Prostate gland (tissue), 2 donors: ENCODE data around the gene CSRP1. TPM values are rescaled to one million over a fixed set of nuclear protein-coding genes. Genes with fewer than 3 reads are reported as not detected.

Experiments used
- DNase-seq: peaks from one replicate; pipeline ENCODE4 v3.0.0-alpha.2; 2019; ENCODE audit warnings: low spot score
- H3K27ac ChIP-seq, 2 donors: fragments of 200-600 bp; sonication (generic); 2 replicates each; pipeline ENCODE4 v1.5.1; 2017 to 2019
- H3K27me3 ChIP-seq: fragments of 200-600 bp; sonication (generic); replicated peaks from 2 replicates; pipeline ENCODE4 v1.5.1; 2019; ENCODE audit not compliant: insufficient read depth
- H3K36me3 ChIP-seq, 2 donors: fragments of 200-600 bp; sonication (generic); 1 replicate in 1 of 2; 2 replicates in 1 of 2; pipeline versions ENCODE4 v1.5.1 to v1.8.1; 2017 to 2019
- H3K4me1 ChIP-seq: fragments of 200-600 bp; sonication (generic); replicated peaks from 2 replicates; pipeline ENCODE4 v1.5.1; 2019
- H3K4me3 ChIP-seq, 2 donors: fragments of 200-600 bp; sonication (generic); 2 replicates each; pipeline ENCODE4 v1.5.1; 2017 to 2019
- H3K9me3 ChIP-seq: fragments of 200-600 bp; sonication (generic); 2 replicates; pipeline ENCODE4 v1.5.1; 2017
- POLR2A ChIP-seq: fragments of 450-650 bp; IDR thresholded peaks from one replicate; pipeline ENCODE4 v1.6.1; 2016; ENCODE audit warnings: antibody characterized with exemption, mild to moderate bottlenecking
- POLR2AphosphoS5 ChIP-seq: sonication (generic); formaldehyde crosslinking; IDR thresholded peaks from one replicate; pipeline ENCODE4 v1.6.1; 2017; ENCODE audit warnings: antibody characterized with exemption
- WGBS: methylation state at CpG from one replicate; pipeline ENCODE4 v1.1.5; 2018; 5-methylcytosine and 5-hydroxymethylcytosine counted together
- intact Hi-C: fragments of 100-400 bp; cut with DNase I; formaldehyde crosslinking; loops from one replicate; pipeline ENCODE4 v1.14.2; 2022
- total RNA-seq, 2 donors: library from RNA; depleted of rRNA; stranded (reverse); fragments of >200 nt; gene quantifications; one replicate each; pipeline ENCODE4 v1.1.0, GENCODE V29; 2016
- TF ChIP-seq, protein P1 (sequence below), 4 experiments: fragments of 200-600 bp in 2 of 4; fragments of 450-650 bp in 2 of 4; sonication (generic) in 2 of 4; IDR thresholded peaks; 1 replicate in 3 of 4; 2 replicates in 1 of 4; pipeline ENCODE4 v1.5.1; 2016 to 2019; ENCODE audit warnings: antibody characterized with exemption in 4 of 4, mild to moderate bottlenecking in 2 of 4, moderate library complexity in 2 of 4

Gene CSRP1
- total RNA-seq, 2 donors from 2014 or later, result 1,117 to 1,634 TPM

DNA sequence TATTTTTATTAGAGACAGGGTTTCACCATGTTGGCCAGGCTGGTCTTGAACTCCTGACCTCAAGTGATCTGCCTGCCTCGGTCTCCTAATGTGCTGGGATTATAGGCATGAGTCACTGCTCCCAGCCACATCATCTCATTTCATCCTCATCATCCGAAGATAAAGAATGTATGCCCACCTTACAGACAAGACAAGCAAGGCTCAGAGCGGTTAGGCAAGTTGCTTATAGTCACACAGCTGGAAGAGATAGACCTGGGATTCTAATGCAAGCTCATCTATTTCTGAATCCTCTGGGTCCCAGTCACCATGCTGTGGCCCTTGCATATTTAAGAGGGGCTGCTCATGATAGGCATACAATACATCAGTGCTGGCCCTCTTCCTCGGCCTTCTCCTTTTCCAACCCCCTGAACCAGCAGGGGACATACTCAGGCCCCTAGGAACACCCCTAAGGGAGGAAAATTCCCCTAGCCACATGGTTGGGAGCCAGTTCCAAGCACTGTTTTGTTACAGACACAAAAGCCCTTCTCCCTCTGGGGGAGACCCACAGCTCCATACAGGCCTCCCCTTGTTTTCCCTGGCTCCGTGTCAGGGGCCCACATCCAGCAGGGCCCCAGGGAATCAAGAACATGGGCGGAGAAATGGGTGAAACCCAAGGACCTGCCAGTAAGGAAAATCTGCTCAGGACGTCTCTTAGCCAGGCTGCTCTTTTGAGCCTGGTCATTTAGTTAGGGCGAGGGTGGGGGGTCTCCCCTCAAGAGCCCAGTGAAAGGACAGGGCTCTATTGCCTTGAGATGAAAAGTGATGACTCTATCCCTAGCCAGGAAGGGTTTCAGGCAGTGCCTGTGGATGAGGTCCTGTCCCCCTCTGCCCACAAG, 6.9 kb downstream of the CSRP1 start:
- H3K4me3 ChIP-seq, result no peak overlapping the region

DNA sequence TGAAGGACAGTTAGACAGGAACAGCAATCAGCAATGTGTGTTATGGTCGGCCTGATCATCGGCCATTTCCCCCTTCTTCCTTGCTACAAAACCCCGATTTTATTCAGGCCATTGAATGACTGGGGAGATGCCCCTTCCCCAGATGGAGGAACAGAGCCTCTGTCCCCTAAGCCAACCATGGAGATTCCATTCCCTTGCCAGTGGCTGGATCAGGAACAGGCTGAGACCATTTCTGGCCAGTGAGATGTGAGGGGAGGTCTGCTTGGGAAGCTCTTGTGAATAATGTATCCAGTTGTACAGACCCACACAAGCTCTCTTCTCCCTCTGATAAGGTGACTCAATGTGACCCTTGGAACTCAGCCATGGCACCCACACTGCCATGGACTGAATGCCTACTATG, 7.7 kb downstream of the CSRP1 start:
- WGBS, result 71% methylated on average over 3 of the region's 3 CpGs
- no peak for TF ChIP-seq POLR2A
- TF ChIP-seq, protein P1, sequence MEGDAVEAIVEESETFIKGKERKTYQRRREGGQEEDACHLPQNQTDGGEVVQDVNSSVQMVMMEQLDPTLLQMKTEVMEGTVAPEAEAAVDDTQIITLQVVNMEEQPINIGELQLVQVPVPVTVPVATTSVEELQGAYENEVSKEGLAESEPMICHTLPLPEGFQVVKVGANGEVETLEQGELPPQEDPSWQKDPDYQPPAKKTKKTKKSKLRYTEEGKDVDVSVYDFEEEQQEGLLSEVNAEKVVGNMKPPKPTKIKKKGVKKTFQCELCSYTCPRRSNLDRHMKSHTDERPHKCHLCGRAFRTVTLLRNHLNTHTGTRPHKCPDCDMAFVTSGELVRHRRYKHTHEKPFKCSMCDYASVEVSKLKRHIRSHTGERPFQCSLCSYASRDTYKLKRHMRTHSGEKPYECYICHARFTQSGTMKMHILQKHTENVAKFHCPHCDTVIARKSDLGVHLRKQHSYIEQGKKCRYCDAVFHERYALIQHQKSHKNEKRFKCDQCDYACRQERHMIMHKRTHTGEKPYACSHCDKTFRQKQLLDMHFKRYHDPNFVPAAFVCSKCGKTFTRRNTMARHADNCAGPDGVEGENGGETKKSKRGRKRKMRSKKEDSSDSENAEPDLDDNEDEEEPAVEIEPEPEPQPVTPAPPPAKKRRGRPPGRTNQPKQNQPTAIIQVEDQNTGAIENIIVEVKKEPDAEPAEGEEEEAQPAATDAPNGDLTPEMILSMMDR (IDR thresholded peaks at IDR 0.05), result no peak
- no peak for TF ChIP-seq POLR2AphosphoS5
- H3K4me3 ChIP-seq, result no peak overlapping the region
- no peaks in the 10 kb centered on the region for H3K9me3 ChIP-seq
- peaks cover 0 to 5% of the 10 kb centered on the region in 2 donors for H3K36me3 ChIP-seq
- peak overlapping the region; percentile 91 to 96 for H3K27ac ChIP-seq
- DNase-seq, result no peak
- intact Hi-C loops, result no loop called here
- H3K27me3 ChIP-seq, result no peaks in the 10 kb centered on the region
- H3K4me1 ChIP-seq, result peaks cover 40% of the 10 kb centered on the region

More for the DNA sequence above, 6.9 kb downstream of the CSRP1 start:
- H3K36me3 ChIP-seq, result peaks cover 0 to 3% of the 10 kb centered on the region in 2 donors
- peak overlapping the region; percentile 91 to 96 for H3K27ac ChIP-seq
- H3K27me3 ChIP-seq, result no peaks in the 10 kb centered on the region
- peak; percentile 47 for DNase-seq
- intact Hi-C loops, result no loop called here
- WGBS, result 29% methylated on average over 8 of the region's 8 CpGs
- H3K9me3 ChIP-seq, result no peaks in the 10 kb centered on the region
- TF ChIP-seq, protein P1 (IDR thresholded peaks at IDR 0.05), result no peak
- TF ChIP-seq POLR2AphosphoS5 (peak; percentile 22), POLR2A (no peak)
- peaks cover 31% of the 10 kb centered on the region for H3K4me1 ChIP-seq

GRCh38 chr1:201498621-201499020, 8.3 kb downstream of the CSRP1 start:
- peaks cover 0 to 5% of the 10 kb centered on the region in 2 donors for H3K36me3 ChIP-seq
- H3K9me3 ChIP-seq, result no peaks in the 10 kb centered on the region
- WGBS, result 73% methylated on average over 8 of the region's 8 CpGs
- no peak overlapping the region for H3K4me3 ChIP-seq
- H3K27ac ChIP-seq, result peak overlapping the region; percentile 91 to 96
- TF ChIP-seq, protein P1 (IDR thresholded peaks at IDR 0.05), result no peak
- no peak for TF ChIP-seq POLR2AphosphoS5
- no peak for TF ChIP-seq POLR2A
- intact Hi-C loops, result no loop called here
- H3K4me1 ChIP-seq, result peaks cover 45% of the 10 kb centered on the region
- no peaks in the 10 kb centered on the region for H3K27me3 ChIP-seq
- no peak for DNase-seq

DNA sequence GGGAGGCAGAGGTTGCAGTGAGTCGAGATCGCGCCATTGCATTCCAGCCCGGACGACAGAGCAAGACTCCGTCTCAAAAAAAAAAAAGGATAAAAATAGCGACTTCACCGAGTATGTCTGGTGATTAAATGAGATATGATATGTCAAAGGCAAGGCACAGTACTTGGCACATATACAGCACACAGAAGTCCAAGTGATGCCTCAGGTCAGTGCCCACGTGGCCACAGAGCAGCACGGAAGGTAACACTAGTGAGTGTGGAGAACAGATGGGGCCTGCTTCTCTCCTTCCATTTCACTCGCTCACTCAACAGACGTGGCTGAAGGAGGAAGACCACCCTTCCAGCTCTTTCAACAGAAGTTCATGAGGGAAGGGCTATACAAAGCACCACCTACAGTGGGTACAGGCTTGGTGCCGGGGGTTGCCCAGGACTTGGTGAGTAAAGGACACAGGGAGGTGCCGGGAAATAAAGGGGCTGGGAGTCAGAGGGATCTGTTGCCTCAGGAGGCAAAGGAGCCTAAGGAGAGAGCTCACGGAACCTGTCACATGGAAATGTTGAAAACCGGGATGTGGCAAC, 8.9 kb downstream of the CSRP1 start:
- no peak for TF ChIP-seq POLR2A
- TF ChIP-seq, protein P1 (IDR thresholded peaks at IDR 0.05), result no peak
- no peak for TF ChIP-seq POLR2AphosphoS5
- Histone ChIP-seq H3K27me3 (no peaks in the 10 kb centered on the region), H3K36me3 (peaks cover 0 to 5% of the 10 kb centered on the region in 2 donors), H3K27ac (peak overlapping the region; percentile 91 to 96), H3K9me3 (no peaks in the 10 kb centered on the region), H3K4me1 (peaks cover 44% of the 10 kb centered on the region), H3K4me3 (no peak overlapping the region)
- no peak for DNase-seq
- intact Hi-C loops, result no loop called here
- WGBS, result 71% methylated on average over 16 of the region's 16 CpGs
